PFSK-1 (cell line): ENCODE results near the gene DIP2C.

Source experiments
- FOXP2 ChIP-seq: optimal IDR thresholded peaks from 2 replicates; pipeline ENCODE3; 2011; ENCODE audit warnings: borderline replicate concordance, control low read depth, inconsistent platforms; ENCODE audit not compliant: insufficient read depth; ENCODE audit errors: extremely low read length, extremely low read depth
- TAF1 ChIP-seq: IDR thresholded peaks from 2 replicates; pipeline ENCODE4 v1.6.1; 2012; ENCODE audit warnings: low read length, control low read depth, borderline replicate concordance; ENCODE audit not compliant: insufficient read depth
- TF ChIP-seq, protein P1 (sequence below), 2 experiments: IDR thresholded peaks; 2 replicates each; pipeline versions ENCODE4 v1.6.1 to v1.8.0; 2011 to 2012; ENCODE audit warnings: low read depth in 2 of 2, low read length in 2 of 2, control low read depth in 1 of 2, inconsistent platforms in 1 of 2, mild to moderate bottlenecking in 1 of 2, moderate library complexity in 1 of 2; ENCODE audit not compliant: insufficient read depth in 1 of 2

DNA sequence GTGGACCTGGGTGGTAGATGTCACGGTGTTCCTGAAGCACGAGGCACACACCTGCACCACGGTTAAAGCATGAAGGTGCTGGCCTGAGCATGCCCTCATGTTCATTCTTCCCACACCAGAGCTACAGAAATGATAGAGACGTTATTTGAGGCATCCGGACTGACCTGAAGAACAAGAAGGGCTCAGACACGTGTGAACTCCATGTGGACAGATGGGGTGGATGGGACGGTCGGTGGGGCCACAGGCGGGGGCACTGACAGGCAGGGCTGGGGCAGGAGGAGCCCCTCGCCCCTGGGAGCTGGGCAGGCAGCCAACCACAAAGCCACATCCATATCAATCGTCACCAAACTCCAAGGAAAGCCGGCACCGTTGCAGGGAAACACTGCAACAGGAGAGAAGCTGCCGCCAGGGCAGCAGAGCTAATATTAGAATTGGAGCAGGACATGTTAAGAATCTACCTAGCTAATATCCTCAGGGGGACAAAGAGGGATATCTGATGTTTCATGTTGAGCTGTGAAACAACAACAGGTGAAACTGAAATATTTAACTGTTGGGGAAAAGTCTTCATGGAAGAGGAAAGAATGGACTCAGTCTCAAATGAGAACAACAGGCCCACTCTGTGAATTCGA lies 37.8 kb upstream of the DIP2C start:
- no peak for TF ChIP-seq FOXP2
- TF ChIP-seq, protein P1, sequence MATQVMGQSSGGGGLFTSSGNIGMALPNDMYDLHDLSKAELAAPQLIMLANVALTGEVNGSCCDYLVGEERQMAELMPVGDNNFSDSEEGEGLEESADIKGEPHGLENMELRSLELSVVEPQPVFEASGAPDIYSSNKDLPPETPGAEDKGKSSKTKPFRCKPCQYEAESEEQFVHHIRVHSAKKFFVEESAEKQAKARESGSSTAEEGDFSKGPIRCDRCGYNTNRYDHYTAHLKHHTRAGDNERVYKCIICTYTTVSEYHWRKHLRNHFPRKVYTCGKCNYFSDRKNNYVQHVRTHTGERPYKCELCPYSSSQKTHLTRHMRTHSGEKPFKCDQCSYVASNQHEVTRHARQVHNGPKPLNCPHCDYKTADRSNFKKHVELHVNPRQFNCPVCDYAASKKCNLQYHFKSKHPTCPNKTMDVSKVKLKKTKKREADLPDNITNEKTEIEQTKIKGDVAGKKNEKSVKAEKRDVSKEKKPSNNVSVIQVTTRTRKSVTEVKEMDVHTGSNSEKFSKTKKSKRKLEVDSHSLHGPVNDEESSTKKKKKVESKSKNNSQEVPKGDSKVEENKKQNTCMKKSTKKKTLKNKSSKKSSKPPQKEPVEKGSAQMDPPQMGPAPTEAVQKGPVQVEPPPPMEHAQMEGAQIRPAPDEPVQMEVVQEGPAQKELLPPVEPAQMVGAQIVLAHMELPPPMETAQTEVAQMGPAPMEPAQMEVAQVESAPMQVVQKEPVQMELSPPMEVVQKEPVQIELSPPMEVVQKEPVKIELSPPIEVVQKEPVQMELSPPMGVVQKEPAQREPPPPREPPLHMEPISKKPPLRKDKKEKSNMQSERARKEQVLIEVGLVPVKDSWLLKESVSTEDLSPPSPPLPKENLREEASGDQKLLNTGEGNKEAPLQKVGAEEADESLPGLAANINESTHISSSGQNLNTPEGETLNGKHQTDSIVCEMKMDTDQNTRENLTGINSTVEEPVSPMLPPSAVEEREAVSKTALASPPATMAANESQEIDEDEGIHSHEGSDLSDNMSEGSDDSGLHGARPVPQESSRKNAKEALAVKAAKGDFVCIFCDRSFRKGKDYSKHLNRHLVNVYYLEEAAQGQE (IDR thresholded peaks at IDR 0.05; ENCODE audit: insufficient read depth in 1 of 2, low read depth in 2 of 2, low read length in 2 of 2), result no peak
- no peak for TF ChIP-seq TAF1
